GM23338 (cell line): ENCODE data around the gene CCDC74A. TPM values are rescaled to one million over a fixed set of nuclear protein-coding genes. Genes with fewer than 3 reads are reported as not detected.
"Not testable (repeated sequence)": the region's sequence is repeated elsewhere in the genome, so short reads cannot be mapped to it uniquely, and the experiment has no call there.

Experiments
- ATAC-seq: fragments of 200-7000 bp; cut with Tn5 transposase; 3 replicates; pipeline ENCODE4 v1.9.1; 2020
- DNase-seq: peaks from one replicate; pipeline ENCODE4 v3.0.0-alpha.2; 2015; ENCODE audit warnings: low spot score
- H2AFZ ChIP-seq: fragments of 200-600 bp; sonication (generic); 2 replicates; pipeline ENCODE4 v1.8.0; 2016; ENCODE audit warnings: antibody characterized with exemption, mild to moderate bottlenecking, moderate library complexity
- H3F3A ChIP-seq: fragments of 200-600 bp; sonication (generic); replicated peaks from 2 replicates; pipeline ENCODE4 v1.8.0; 2017; ENCODE audit warnings: antibody characterized with exemption, mixed run types, low read depth
- H3K27ac ChIP-seq: fragments of 200-600 bp; sonication (generic); 2 replicates; pipeline ENCODE4 v1.6.1; 2016; ENCODE audit warnings: low read depth
- H3K27me3 ChIP-seq: fragments of 200-600 bp; sonication (generic); 2 replicates; pipeline ENCODE4 v1.8.0; 2016; ENCODE audit warnings: mild to moderate bottlenecking, mixed run types, moderate library complexity; ENCODE audit not compliant: insufficient read depth
- H3K36me3 ChIP-seq: fragments of 200-600 bp; sonication (generic); 2 replicates; pipeline ENCODE4 v1.8.0; 2016; ENCODE audit warnings: mild to moderate bottlenecking; ENCODE audit not compliant: insufficient read depth
- H3K4me1 ChIP-seq: fragments of 200-600 bp; sonication (generic); 2 replicates; pipeline ENCODE4 v1.8.0; 2016; ENCODE audit warnings: mild to moderate bottlenecking, moderate library complexity; ENCODE audit not compliant: insufficient read depth
- H3K4me2 ChIP-seq: fragments of 200-600 bp; sonication (generic); 2 replicates; pipeline ENCODE4 v1.7.1; 2017; ENCODE audit warnings: mixed run types
- H3K4me3 ChIP-seq: fragments of 200-600 bp; sonication (generic); 2 replicates; pipeline ENCODE4 v1.6.1; 2016; ENCODE audit warnings: mixed run types
- H3K79me2 ChIP-seq: fragments of 200-600 bp; sonication (generic); replicated peaks from 2 replicates; pipeline ENCODE4 v1.8.0; 2017; ENCODE audit warnings: mild to moderate bottlenecking; ENCODE audit not compliant: insufficient read depth
- H3K9me2 ChIP-seq: fragments of 200-600 bp; sonication (generic); 2 replicates; pipeline ENCODE4 v1.8.0; 2017; ENCODE audit not compliant: insufficient read depth
- H4K20me1 ChIP-seq: fragments of 200-600 bp; sonication (generic); replicated peaks from 2 replicates; pipeline ENCODE4 v1.8.0; 2017; ENCODE audit warnings: mild to moderate bottlenecking; ENCODE audit not compliant: insufficient read depth
- H3K27ac Mint-ChIP-seq: 2 replicates; pipeline ENCODE4 v1.8.0; 2020; ENCODE audit warnings: inconsistent platforms, mild to moderate bottlenecking, moderate library complexity, mixed read lengths
- H3K27me3 Mint-ChIP-seq: 3 replicates; pipeline ENCODE4 v1.8.0; 2022; ENCODE audit warnings: low read depth, mild to moderate bottlenecking, moderate library complexity, mixed read lengths, inconsistent platforms; ENCODE audit not compliant: insufficient read depth, poor library complexity
- H3K36me3 Mint-ChIP-seq: 3 replicates; pipeline ENCODE4 v1.8.0; 2021; ENCODE audit warnings: low read depth, mild to moderate bottlenecking, inconsistent platforms, moderate library complexity, mixed read lengths
- H3K4me1 Mint-ChIP-seq: 3 replicates; pipeline ENCODE4 v1.8.0; 2020; ENCODE audit warnings: mild to moderate bottlenecking, inconsistent platforms, mixed read lengths
- H3K4me3 Mint-ChIP-seq: 3 replicates; pipeline ENCODE4 v1.8.0; 2021; ENCODE audit warnings: moderate library complexity, mild to moderate bottlenecking, inconsistent platforms, mixed read lengths
- H3K9me3 Mint-ChIP-seq: 3 replicates; pipeline ENCODE4 v1.8.0; 2020; ENCODE audit warnings: moderate library complexity, mild to moderate bottlenecking, inconsistent platforms, mixed read lengths
- EZH2 ChIP-seq: fragments of 200-600 bp; sonication (generic); IDR thresholded peaks from one replicate; pipeline ENCODE4 v1.8.0; 2017; ENCODE audit warnings: antibody characterized with exemption, mild to moderate bottlenecking, low read depth; ENCODE audit not compliant: unreplicated experiment
- EZH2phosphoT487 ChIP-seq: fragments of 200-600 bp; sonication (generic); IDR thresholded peaks from one replicate; pipeline ENCODE4 v1.8.1; 2018; ENCODE audit warnings: antibody characterized with exemption; ENCODE audit not compliant: unreplicated experiment
- JUNB ChIP-seq: IDR thresholded peaks from one replicate; pipeline ENCODE4 v1.6.1; 2016; ENCODE audit warnings: antibody characterized with exemption; ENCODE audit not compliant: unreplicated experiment
- NANOG ChIP-seq: IDR thresholded peaks from 2 replicates; pipeline ENCODE4 v1.6.1; 2016; ENCODE audit warnings: antibody characterized with exemption, borderline replicate concordance
- POLR2AphosphoS5 ChIP-seq: IDR thresholded peaks from 2 replicates; pipeline ENCODE4 v1.6.1; 2016; ENCODE audit warnings: antibody characterized with exemption, low read depth
- REST ChIP-seq: IDR thresholded peaks from one replicate; pipeline ENCODE4 v1.6.1; 2018; ENCODE audit warnings: antibody characterized with exemption; ENCODE audit not compliant: unreplicated experiment
- STAT1 ChIP-seq: IDR thresholded peaks from one replicate; pipeline ENCODE4 v1.6.1; 2016; ENCODE audit warnings: antibody characterized with exemption; ENCODE audit not compliant: unreplicated experiment
- ZNF331 ChIP-seq: fragments of 250-450 bp; sonication (Bioruptor Pico); IDR thresholded peaks from 2 replicates; pipeline ENCODE4 v1.5.0; 2020; ENCODE audit warnings: low read depth, mild to moderate bottlenecking, moderate library complexity
- polyA plus RNA-seq: library from polyadenylated mRNA; unstranded; fragments of >200 nt; fragmentation: Nextera tagmentation; extraction: Ambion mirVana; gene quantifications from 2 replicates; pipeline ENCODE4 v1.2.1, GENCODE V29; 2016
- total RNA-seq: library from RNA; depleted of rRNA; stranded (reverse); fragments of >200 nt; shearing (Covaris generic); gene quantifications from 2 replicates; pipeline ENCODE4 v1.2.3, GENCODE V29; 2014
- TF ChIP-seq, protein P1 (sequence below), 2 experiments: fragments of 200-600 bp in 1 of 2; sonication (generic) in 1 of 2; conservative IDR thresholded peaks; 2 replicates each; pipeline versions ENCODE4 v1.5.1 to v1.6.1; 2016 to 2017; ENCODE audit warnings: antibody characterized with exemption in 2 of 2, low read depth in 2 of 2, mild to moderate bottlenecking in 2 of 2, moderate library complexity in 1 of 2

CCDC74A gene
- total and polyA plus RNA-seq, 2 experiments from 2014 or later = 16.5 to 47.8 TPM

DNA sequence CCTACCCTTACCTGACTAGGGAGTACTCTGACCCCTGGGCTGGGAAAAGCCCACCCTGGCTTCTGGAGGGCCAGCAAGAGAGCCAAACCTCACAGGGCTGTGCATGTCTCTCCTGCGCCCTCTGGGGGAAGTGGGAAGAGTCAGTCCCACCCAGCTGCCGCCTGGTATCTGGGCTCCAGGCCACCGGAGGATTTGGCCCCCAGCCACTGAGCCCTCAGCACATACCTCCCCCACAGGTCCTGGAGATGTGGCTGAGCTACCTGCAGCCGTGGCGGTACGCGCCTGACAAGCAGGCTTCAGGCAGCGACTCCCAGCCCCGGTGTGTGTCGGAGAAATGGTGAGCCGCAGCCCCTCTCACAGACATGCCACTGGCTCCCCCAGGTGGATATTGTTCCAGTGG, 11.1 kb upstream of the CCDC74A start:
- H3K4me3 Mint-ChIP-seq, H3K9me3 Mint-ChIP-seq, H4K20me1 ChIP-seq, H3K27me3 ChIP-seq, H2AFZ ChIP-seq, H3K4me2 ChIP-seq, H3K79me2 ChIP-seq, H3K36me3 ChIP-seq, H3K4me1 Mint-ChIP-seq, H3K9me2 ChIP-seq, H3K4me3 ChIP-seq, H3K27ac Mint-ChIP-seq, H3K4me1 ChIP-seq, H3F3A ChIP-seq, H3K27ac ChIP-seq, H3K27me3 Mint-ChIP-seq: not testable (repeated sequence)
- H3K36me3 Mint-ChIP-seq = peaks cover 38% of the 10 kb centered on the region
- DNase-seq (peak; percentile 65), ATAC-seq (peak; percentile 81)
- TF ChIP-seq, protein P1, sequence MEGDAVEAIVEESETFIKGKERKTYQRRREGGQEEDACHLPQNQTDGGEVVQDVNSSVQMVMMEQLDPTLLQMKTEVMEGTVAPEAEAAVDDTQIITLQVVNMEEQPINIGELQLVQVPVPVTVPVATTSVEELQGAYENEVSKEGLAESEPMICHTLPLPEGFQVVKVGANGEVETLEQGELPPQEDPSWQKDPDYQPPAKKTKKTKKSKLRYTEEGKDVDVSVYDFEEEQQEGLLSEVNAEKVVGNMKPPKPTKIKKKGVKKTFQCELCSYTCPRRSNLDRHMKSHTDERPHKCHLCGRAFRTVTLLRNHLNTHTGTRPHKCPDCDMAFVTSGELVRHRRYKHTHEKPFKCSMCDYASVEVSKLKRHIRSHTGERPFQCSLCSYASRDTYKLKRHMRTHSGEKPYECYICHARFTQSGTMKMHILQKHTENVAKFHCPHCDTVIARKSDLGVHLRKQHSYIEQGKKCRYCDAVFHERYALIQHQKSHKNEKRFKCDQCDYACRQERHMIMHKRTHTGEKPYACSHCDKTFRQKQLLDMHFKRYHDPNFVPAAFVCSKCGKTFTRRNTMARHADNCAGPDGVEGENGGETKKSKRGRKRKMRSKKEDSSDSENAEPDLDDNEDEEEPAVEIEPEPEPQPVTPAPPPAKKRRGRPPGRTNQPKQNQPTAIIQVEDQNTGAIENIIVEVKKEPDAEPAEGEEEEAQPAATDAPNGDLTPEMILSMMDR (conservative IDR thresholded peaks at IDR 0.05; ENCODE audit: low read depth in 2 of 2) = peak; percentile 27 to 68; a peak in 3 of 4 replicates

GRCh38 chr2:131517106-131517831, 10.4 kb upstream of the CCDC74A start:
- DNase-seq (no peak), ATAC-seq (no peak)
- Histone ChIP-seq H3K4me3 (no peak overlapping the region), H3F3A (no peaks in the 10 kb centered on the region), H3K79me2 (no peaks in the 10 kb centered on the region), H4K20me1 (no peaks in the 10 kb centered on the region), H3K9me2 (no peaks in the 10 kb centered on the region), H3K36me3 (no peaks in the 10 kb centered on the region), H3K27me3 (no peaks in the 10 kb centered on the region), H2AFZ (no peak overlapping the region), H3K4me1 (no peaks in the 10 kb centered on the region), H3K27ac (no peak overlapping the region), H3K4me2 (no peak overlapping the region)
- Mint-ChIP-seq H3K9me3 (no peaks in the 10 kb centered on the region), H3K36me3 (peaks cover 39% of the 10 kb centered on the region), H3K27ac (no peak overlapping the region), H3K27me3 (peaks cover 6% of the 10 kb centered on the region), H3K4me1 (no peaks in the 10 kb centered on the region; the same call in 1 of the 3 replicates), H3K4me3 (no peak overlapping the region)
- no peak for TF ChIP-seq EZH2phosphoT487
- TF ChIP-seq ZNF331 (CRISPR knock-in tag) = no peak
- TF ChIP-seq POLR2AphosphoS5 = no peak
- TF ChIP-seq STAT1 = no peak
- TF ChIP-seq NANOG = no peak
- no peak for TF ChIP-seq JUNB
- no peak for TF ChIP-seq EZH2
- TF ChIP-seq REST = no peak
- TF ChIP-seq, protein P1 (conservative IDR thresholded peaks at IDR 0.05; ENCODE audit: low read depth in 2 of 2) = no peak
